Loucy (cell line): ENCODE data around the gene ARNT2.

Experiments
- H2AFZ ChIP-seq: fragments of 200-600 bp; sonication (generic); 2 replicates; pipeline ENCODE4 v1.6.0; 2016; ENCODE audit warnings: antibody characterized with exemption, mild to moderate bottlenecking, low read length, moderate library complexity
- H3F3A ChIP-seq: fragments of 200-600 bp; 2 replicates; pipeline ENCODE4 v1.6.0; 2016; ENCODE audit warnings: antibody characterized with exemption, low read depth, mild to moderate bottlenecking
- H3K27me3 ChIP-seq: fragments of 200-600 bp; sonication (generic); 2 replicates; pipeline ENCODE4 v1.6.1; 2014; ENCODE audit warnings: low read length, mild to moderate bottlenecking; ENCODE audit not compliant: insufficient read depth, poor library complexity, severe bottlenecking
- H3K36me3 ChIP-seq: fragments of 200-600 bp; sonication (generic); 2 replicates; pipeline ENCODE4 v1.6.1; 2016; ENCODE audit warnings: low read length; ENCODE audit not compliant: insufficient read depth
- H3K4me1 ChIP-seq: fragments of 200-600 bp; sonication (generic); 2 replicates; pipeline ENCODE4 v1.5.1; 2014; ENCODE audit warnings: low read length, mild to moderate bottlenecking; ENCODE audit not compliant: insufficient read depth, poor library complexity, severe bottlenecking
- H3K4me2 ChIP-seq: fragments of 200-600 bp; sonication (generic); 2 replicates; pipeline ENCODE4 v1.6.0; 2014; ENCODE audit warnings: antibody characterized with exemption, low read length, low read depth, mild to moderate bottlenecking; ENCODE audit not compliant: poor library complexity, severe bottlenecking
- H3K4me3 ChIP-seq: fragments of 200-600 bp; sonication (generic); 2 replicates; pipeline ENCODE4 v1.5.1; 2014; ENCODE audit warnings: low read length, mild to moderate bottlenecking, mixed read lengths; ENCODE audit not compliant: poor library complexity, severe bottlenecking
- H3K79me2 ChIP-seq: fragments of 200-600 bp; sonication (generic); 2 replicates; pipeline ENCODE4 v1.6.1; 2014; ENCODE audit warnings: low read length; ENCODE audit not compliant: insufficient read depth
- H3K9ac ChIP-seq: fragments of 200-600 bp; sonication (generic); 2 replicates; pipeline ENCODE4 v1.6.0; 2014; ENCODE audit warnings: mild to moderate bottlenecking, low read depth, low read length, moderate library complexity; ENCODE audit not compliant: poor library complexity, severe bottlenecking
- H3K9me2 ChIP-seq: fragments of 200-600 bp; sonication (generic); replicated peaks from 2 replicates; pipeline ENCODE4 v1.6.1; 2016; ENCODE audit warnings: low read depth, low read length, mixed read lengths
- H3K9me3 ChIP-seq: fragments of 200-600 bp; sonication (generic); 2 replicates; pipeline ENCODE4 v1.6.1; 2014; ENCODE audit warnings: mild to moderate bottlenecking, antibody characterized with exemption, low read length, low read depth; ENCODE audit not compliant: insufficient read depth
- H4K20me1 ChIP-seq: fragments of 200-600 bp; sonication (generic); 2 replicates; pipeline ENCODE4 v1.6.0; 2014; ENCODE audit warnings: antibody characterized with exemption, low read length, mild to moderate bottlenecking; ENCODE audit not compliant: insufficient read depth, poor library complexity, severe bottlenecking
- CTCF ChIP-seq: fragments of 200-600 bp; sonication (generic); conservative IDR thresholded peaks from 2 replicates; pipeline ENCODE4 v1.5.1; 2014; ENCODE audit warnings: mild to moderate bottlenecking, antibody characterized with exemption, low read length
- EZH2phosphoT487 ChIP-seq: fragments of 200-600 bp; IDR thresholded peaks from 2 replicates; pipeline ENCODE4 v1.6.1; 2018; ENCODE audit warnings: antibody characterized with exemption, mild to moderate bottlenecking, moderate library complexity, borderline replicate concordance

ARNT2 gene

GRCh38 chr15:80593486-80594030 lies 189.4 kb downstream of the ARNT2 start:
- no peak overlapping the region for H3K9ac ChIP-seq
- no peaks in the 10 kb centered on the region for H3K9me3 ChIP-seq
- TF ChIP-seq EZH2phosphoT487 = no peak
- H3F3A ChIP-seq = no peaks in the 10 kb centered on the region
- H3K79me2 ChIP-seq = no peaks in the 10 kb centered on the region
- H3K36me3 ChIP-seq = no peaks in the 10 kb centered on the region
- no peaks in the 10 kb centered on the region for H3K27me3 ChIP-seq
- H3K4me2 ChIP-seq = no peak overlapping the region
- no peaks in the 10 kb centered on the region for H4K20me1 ChIP-seq
- H3K4me3 ChIP-seq = no peak overlapping the region
- H2AFZ ChIP-seq = no peak overlapping the region
- H3K4me1 ChIP-seq = no peaks in the 10 kb centered on the region
- H3K9me2 ChIP-seq = no peaks in the 10 kb centered on the region

- Histone ChIP-seq H3K9ac (no peak overlapping the region), H3K36me3 (no peaks in the 10 kb centered on the region), H3K4me3 (no peak overlapping the region), H3K79me2 (no peaks in the 10 kb centered on the region), H3K4me1 (no peaks in the 10 kb centered on the region), H3F3A (no peaks in the 10 kb centered on the region), H3K9me2 (no peaks in the 10 kb centered on the region), H3K27me3 (no peaks in the 10 kb centered on the region), H4K20me1 (no peaks in the 10 kb centered on the region), H2AFZ (no peak overlapping the region), H3K4me2 (no peak overlapping the region), H3K9me3 (no peaks in the 10 kb centered on the region)
- no peak for TF ChIP-seq CTCF
- no peak for TF ChIP-seq EZH2phosphoT487
Measured at GRCh38 chr15:80594091-80594889, 190.1 kb downstream of the ARNT2 start.

GRCh38 chr15:80595396-80595795 lies 191.2 kb downstream of the ARNT2 start:
- Histone ChIP-seq H2AFZ (no peak overlapping the region), H3K9ac (no peak overlapping the region), H4K20me1 (no peaks in the 10 kb centered on the region), H3K27me3 (no peaks in the 10 kb centered on the region), H3K36me3 (no peaks in the 10 kb centered on the region), H3K79me2 (no peaks in the 10 kb centered on the region), H3K9me3 (no peaks in the 10 kb centered on the region), H3K4me2 (no peak overlapping the region), H3K4me1 (no peaks in the 10 kb centered on the region), H3K9me2 (no peaks in the 10 kb centered on the region), H3K4me3 (no peak overlapping the region), H3F3A (no peaks in the 10 kb centered on the region)
- TF ChIP-seq CTCF = no peak
- TF ChIP-seq EZH2phosphoT487 = no peak
